DND-41 (cell line): ENCODE data around the gene EXOC3.

ENCODE experiments used
- ATAC-seq: fragments of 200-7000 bp; cut with Tn5 transposase; 3 replicates; pipeline ENCODE4 v1.9.1; 2021; ENCODE audit warnings: low read depth; ENCODE audit not compliant: insufficient read depth
- DNase-seq: peaks from one replicate; pipeline ENCODE4 v3.0.0-alpha.2; 2020
- H2AFZ ChIP-seq: 2 replicates; pipeline ENCODE4 v1.6.0; 2012; ENCODE audit warnings: low read depth, low read length
- H3K27ac ChIP-seq: 2 replicates; pipeline ENCODE4 v1.5.1; 2012; ENCODE audit warnings: low read length, inconsistent platforms
- H3K27me3 ChIP-seq: fragments of 200-600 bp; sonication (generic); 2 replicates; pipeline ENCODE4 v1.6.0; 2012; ENCODE audit warnings: low read length, mild to moderate bottlenecking, inconsistent platforms; ENCODE audit not compliant: insufficient read depth, poor library complexity
- H3K36me3 ChIP-seq: 2 replicates; pipeline ENCODE4 v1.5.1; 2012; ENCODE audit warnings: low read length, inconsistent platforms; ENCODE audit not compliant: insufficient read depth
- H3K4me1 ChIP-seq: 2 replicates; pipeline ENCODE4 v1.5.1; 2012; ENCODE audit warnings: mild to moderate bottlenecking, low read length; ENCODE audit not compliant: insufficient read depth
- H3K4me2 ChIP-seq: 2 replicates; pipeline ENCODE4 v1.6.0; 2012; ENCODE audit warnings: mild to moderate bottlenecking, moderate library complexity, low read length, inconsistent platforms; ENCODE audit not compliant: insufficient read depth
- H3K4me3 ChIP-seq, 2 experiments: fragments of 200-600 bp in 1 of 2; shearing (Covaris generic) in 1 of 2; 2 replicates each; pipeline ENCODE4 v1.5.1; 2012 to 2016; ENCODE audit warnings: inconsistent platforms in 2 of 2, low read length in 2 of 2, mild to moderate bottlenecking in 2 of 2, low read depth in 1 of 2, moderate library complexity in 1 of 2
- H3K79me2 ChIP-seq: 2 replicates; pipeline ENCODE4 v1.6.0; 2012; ENCODE audit warnings: low read length, inconsistent platforms; ENCODE audit not compliant: insufficient read depth
- H3K9ac ChIP-seq: 2 replicates; pipeline ENCODE4 v1.6.0; 2012; ENCODE audit warnings: low read depth, mild to moderate bottlenecking, inconsistent platforms, low read length, moderate library complexity
- H3K9me3 ChIP-seq: 2 replicates; pipeline ENCODE4 v1.5.1; 2012; ENCODE audit warnings: low read length, moderate library complexity, mild to moderate bottlenecking, inconsistent platforms; ENCODE audit not compliant: insufficient read depth, severe bottlenecking
- H4K20me1 ChIP-seq: 2 replicates; pipeline ENCODE4 v1.6.0; 2012; ENCODE audit warnings: low read length; ENCODE audit not compliant: insufficient read depth
- EZH2 ChIP-seq: IDR thresholded peaks from 3 replicates; pipeline ENCODE4 v1.6.1; 2012; ENCODE audit warnings: borderline replicate concordance, low read depth, mild to moderate bottlenecking, moderate library complexity, low read length, inconsistent platforms; ENCODE audit not compliant: severe bottlenecking
- TF ChIP-seq, protein P1 (sequence below): IDR thresholded peaks from 2 replicates; pipeline ENCODE4 v1.5.1; 2012; ENCODE audit warnings: borderline replicate concordance, low read length, moderate library complexity, mild to moderate bottlenecking; ENCODE audit not compliant: poor library complexity, severe bottlenecking; ENCODE audit errors: extremely low read depth

The EXOC3 gene

DNA sequence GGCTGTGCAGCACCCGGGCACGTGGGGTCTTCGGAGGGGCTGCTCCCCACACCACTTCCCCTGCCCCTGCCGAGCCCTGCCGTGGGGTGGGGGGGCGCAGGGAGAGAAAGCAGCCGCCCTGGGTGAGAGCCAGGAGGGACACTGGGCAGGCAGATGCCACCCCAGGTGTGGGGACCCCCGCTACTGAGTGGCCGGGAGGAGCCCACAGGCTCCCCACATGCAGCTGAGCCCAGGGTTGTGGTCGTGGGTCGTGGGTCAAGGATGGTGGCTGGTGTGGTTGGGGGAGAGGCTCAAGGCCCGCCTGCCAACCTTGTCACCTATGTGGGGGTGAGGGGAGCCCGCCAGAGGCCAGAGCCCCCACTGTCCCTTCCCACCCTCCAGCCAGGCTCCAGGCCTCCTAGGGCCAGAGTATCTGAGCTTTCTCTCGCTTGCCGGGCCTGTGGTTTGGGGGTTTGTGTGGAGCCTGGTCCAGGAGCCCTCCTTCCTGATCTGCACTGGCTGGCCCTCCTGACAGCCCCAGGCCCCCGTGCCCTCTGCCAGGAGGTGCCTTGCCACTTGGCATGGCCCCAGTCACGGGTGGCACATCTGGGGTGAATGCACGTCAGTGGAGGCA lies 35.5 kb downstream of the EXOC3 start:
- Histone ChIP-seq H3K27me3 (no peaks in the 10 kb centered on the region), H3K79me2 (peaks cover 2% of the 10 kb centered on the region; the same call in 1 of the 2 replicates), H3K27ac (no peak overlapping the region), H3K4me1 (peaks cover 11% of the 10 kb centered on the region), H3K4me3 (no peak overlapping the region), H4K20me1 (peaks cover 27% of the 10 kb centered on the region; the same call in 1 of the 2 replicates), H3K9me3 (no peaks in the 10 kb centered on the region), H3K9ac (no peak overlapping the region), H2AFZ (no peak overlapping the region), H3K4me2 (no peak overlapping the region), H3K36me3 (no peaks in the 10 kb centered on the region; the same call in 1 of the 2 replicates)
- TF ChIP-seq, protein P1, sequence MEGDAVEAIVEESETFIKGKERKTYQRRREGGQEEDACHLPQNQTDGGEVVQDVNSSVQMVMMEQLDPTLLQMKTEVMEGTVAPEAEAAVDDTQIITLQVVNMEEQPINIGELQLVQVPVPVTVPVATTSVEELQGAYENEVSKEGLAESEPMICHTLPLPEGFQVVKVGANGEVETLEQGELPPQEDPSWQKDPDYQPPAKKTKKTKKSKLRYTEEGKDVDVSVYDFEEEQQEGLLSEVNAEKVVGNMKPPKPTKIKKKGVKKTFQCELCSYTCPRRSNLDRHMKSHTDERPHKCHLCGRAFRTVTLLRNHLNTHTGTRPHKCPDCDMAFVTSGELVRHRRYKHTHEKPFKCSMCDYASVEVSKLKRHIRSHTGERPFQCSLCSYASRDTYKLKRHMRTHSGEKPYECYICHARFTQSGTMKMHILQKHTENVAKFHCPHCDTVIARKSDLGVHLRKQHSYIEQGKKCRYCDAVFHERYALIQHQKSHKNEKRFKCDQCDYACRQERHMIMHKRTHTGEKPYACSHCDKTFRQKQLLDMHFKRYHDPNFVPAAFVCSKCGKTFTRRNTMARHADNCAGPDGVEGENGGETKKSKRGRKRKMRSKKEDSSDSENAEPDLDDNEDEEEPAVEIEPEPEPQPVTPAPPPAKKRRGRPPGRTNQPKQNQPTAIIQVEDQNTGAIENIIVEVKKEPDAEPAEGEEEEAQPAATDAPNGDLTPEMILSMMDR: no peak
- TF ChIP-seq EZH2: no peak
- ATAC-seq (no peak), DNase-seq (no peak)

DNA sequence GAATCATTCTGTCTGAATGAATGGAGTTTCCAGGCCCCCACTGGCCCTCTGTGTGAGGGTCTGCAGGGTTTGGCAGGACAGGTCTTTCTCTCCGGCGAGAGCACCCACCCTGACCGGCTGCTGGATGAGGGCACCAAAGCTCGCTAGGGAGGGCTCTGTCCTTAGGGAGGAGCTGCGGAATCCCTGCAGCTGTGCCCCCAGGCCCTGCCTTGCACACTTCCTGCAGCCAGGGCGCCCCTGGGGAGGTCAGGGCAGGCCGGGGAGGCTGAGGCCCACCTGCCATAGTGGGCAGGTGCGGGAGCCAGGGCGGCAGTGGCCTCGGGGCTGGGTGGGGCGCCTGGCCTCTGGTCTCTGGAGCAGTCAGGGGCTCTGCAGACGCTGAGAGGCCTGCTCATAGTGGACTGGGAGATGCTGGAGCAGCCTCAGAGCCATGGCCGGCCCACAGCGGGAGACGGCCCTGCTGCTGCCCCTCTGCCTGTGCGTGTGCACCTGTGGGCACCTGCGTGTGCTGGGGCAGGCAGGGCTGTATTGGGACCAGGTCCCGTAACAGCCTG lies 36.1 kb downstream of the EXOC3 start:
- no peak for TF ChIP-seq EZH2
- TF ChIP-seq, protein P1: no peak
- Histone ChIP-seq H3K27me3 (no peaks in the 10 kb centered on the region), H2AFZ (no peak overlapping the region), H3K27ac (no peak overlapping the region), H3K4me1 (peaks cover 6% of the 10 kb centered on the region), H3K4me2 (no peak overlapping the region), H4K20me1 (peaks cover 27% of the 10 kb centered on the region; the same call in 1 of the 2 replicates), H3K9ac (no peak overlapping the region), H3K4me3 (no peak overlapping the region), H3K79me2 (no peaks in the 10 kb centered on the region), H3K9me3 (no peaks in the 10 kb centered on the region), H3K36me3 (no peaks in the 10 kb centered on the region; the same call in 1 of the 2 replicates)
- DNase-seq: no peak
- ATAC-seq: 0 out of 3 replicates have a peak, but pooled peaks have one; percentile 8

DNA sequence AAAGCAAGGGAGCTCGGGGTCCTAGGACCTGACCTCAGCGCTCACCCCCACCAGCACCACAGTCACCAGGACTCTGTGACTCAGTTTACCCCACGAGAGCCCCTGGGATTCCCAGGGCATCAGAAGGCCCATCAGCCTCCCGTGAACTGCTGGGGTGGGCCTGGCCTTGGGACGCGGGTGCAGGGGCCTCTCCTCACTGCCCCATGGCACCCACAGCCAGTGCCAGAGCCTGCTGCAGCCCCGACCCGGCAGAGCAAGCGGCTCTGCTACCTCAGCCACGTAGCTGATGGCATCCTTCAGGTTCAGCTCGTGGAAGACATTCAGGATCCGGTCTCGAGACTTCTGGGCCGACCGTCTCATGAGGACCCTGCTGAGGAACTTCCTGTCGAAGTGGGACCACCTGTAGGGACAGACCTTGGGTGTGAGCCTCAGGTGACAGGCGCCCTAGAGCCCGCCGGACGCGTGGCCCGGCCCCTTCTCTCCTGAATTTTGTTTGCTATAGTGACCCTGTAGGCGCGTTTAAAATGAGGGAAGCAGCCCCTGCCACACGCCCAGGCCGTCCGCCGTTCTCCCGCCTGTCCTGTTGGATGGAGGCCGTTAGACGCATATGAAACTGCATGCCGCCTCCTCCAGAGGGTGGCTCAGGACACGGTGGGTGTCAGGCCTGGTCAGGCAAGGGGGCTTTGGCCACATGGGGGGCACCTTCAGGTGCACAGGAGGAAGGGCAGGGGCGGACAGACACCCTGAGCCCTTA lies 36.8 kb downstream of the EXOC3 start:
- Histone ChIP-seq H3K27me3 (no peaks in the 10 kb centered on the region), H3K9ac (no peak overlapping the region), H3K79me2 (no peaks in the 10 kb centered on the region), H3K4me2 (no peak overlapping the region), H3K36me3 (no peaks in the 10 kb centered on the region; the same call in 1 of the 2 replicates), H2AFZ (no peak overlapping the region), H3K27ac (no peak overlapping the region), H3K9me3 (no peaks in the 10 kb centered on the region), H3K4me1 (peaks cover 4% of the 10 kb centered on the region; the same call in 1 of the 2 replicates), H3K4me3 (no peak overlapping the region), H4K20me1 (peaks cover 27% of the 10 kb centered on the region; the same call in 1 of the 2 replicates)
- TF ChIP-seq EZH2: no peak
- TF ChIP-seq, protein P1: no peak
- DNase-seq: no peak
- no peak for ATAC-seq
